H1 (cell line): Measurements from ENCODE around the gene BAZ2B. TPM values are rescaled to one million over a fixed set of nuclear protein-coding genes. Genes with fewer than 3 reads are reported as not detected.

Experiments used
- CTCF ChIA-PET: fragments of 300-600 bp; sonication (Branson Sonifier 250); formaldehyde crosslinking; loops from one replicate; lab custom pipeline; 2021; ENCODE audit not compliant: partially characterized antibody; lab: Charles Lee
- POLR2A ChIA-PET: fragments of 300-600 bp; sonication (Branson Sonifier 250); formaldehyde crosslinking; loops from one replicate; lab custom pipeline; 2021; ENCODE audit warnings: inconsistent platforms; ENCODE audit not compliant: partially characterized antibody; lab: Charles Lee
- DNase-seq, 2 experiments: peaks; one replicate each; pipeline versions ENCODE4 v3.0.0 to v3.0.0-alpha.2; 2010 to 2022; ENCODE audit warnings: low spot score in 2 of 2, low read depth in 1 of 2, mixed read lengths in 1 of 2
- FAIRE-seq: peaks from 2 replicates; lab custom pipeline; 2011; peaks lifted over from hg19 to GRCh38; lab: Jason Lieb, UNC
- H2AFZ ChIP-seq: 2 replicates; pipeline ENCODE4 v1.8.1; 2012; ENCODE audit warnings: low read length, inconsistent platforms
- H2AK5ac ChIP-seq: 2 replicates; pipeline ENCODE4 v1.6.1; 2013; ENCODE audit warnings: low read depth, low read length
- H2BK120ac ChIP-seq: replicated peaks from 2 replicates; pipeline ENCODE3; 2013; ENCODE audit warnings: low read depth, low read length, inconsistent platforms
- H2BK12ac ChIP-seq: 2 replicates; pipeline ENCODE4 v1.6.1; 2013; ENCODE audit warnings: low read depth, low read length
- H2BK15ac ChIP-seq: 2 replicates; pipeline ENCODE4 v1.6.1; 2013; ENCODE audit warnings: low read length
- H2BK20ac ChIP-seq: 2 replicates; pipeline ENCODE4 v1.6.1; 2013; ENCODE audit warnings: low read length
- H2BK5ac ChIP-seq: 2 replicates; pipeline ENCODE4 v1.6.1; 2013; ENCODE audit warnings: low read depth, low read length
- H3K14ac ChIP-seq: 2 replicates; pipeline ENCODE4 v1.6.1; 2013; ENCODE audit warnings: inconsistent platforms; ENCODE audit not compliant: insufficient read length
- H3K18ac ChIP-seq: 2 replicates; pipeline ENCODE4 v1.6.1; 2013; ENCODE audit warnings: low read length; ENCODE audit errors: extremely low read depth
- H3K23ac ChIP-seq: 2 replicates; pipeline ENCODE4 v1.6.1; 2013; ENCODE audit warnings: inconsistent platforms; ENCODE audit not compliant: insufficient read length
- H3K23me2 ChIP-seq: 2 replicates; pipeline ENCODE4 v1.6.1; 2013; ENCODE audit warnings: low read depth, low read length
- H3K27ac ChIP-seq: 2 replicates; pipeline ENCODE4 v1.6.1; 2011; ENCODE audit warnings: low read depth, low read length, inconsistent platforms
- H3K27me3 ChIP-seq, 4 experiments: replicated peaks in 1 of 4; 1 replicate in 1 of 4; 2 replicates in 3 of 4; pipeline versions ENCODE4 v1.6.1 to v1.8.1; 2011 to 2013; ENCODE audit warnings: low read length in 3 of 4, mild to moderate bottlenecking in 3 of 4, inconsistent platforms in 2 of 4, mixed read lengths in 2 of 4, moderate library complexity in 1 of 4; ENCODE audit not compliant: control insufficient read depth in 3 of 4, insufficient read depth in 3 of 4; ENCODE audit errors: extremely low read depth in 1 of 4
- H3K36me3 ChIP-seq, 4 experiments: 2 replicates each; pipeline versions ENCODE4 v1.6.1 to v1.8.1; 2011 to 2013; ENCODE audit warnings: mild to moderate bottlenecking in 4 of 4, low read length in 3 of 4, moderate library complexity in 2 of 4, control low read depth in 1 of 4, inconsistent platforms in 1 of 4; ENCODE audit not compliant: insufficient read depth in 4 of 4, control insufficient read depth in 2 of 4
- H3K4ac ChIP-seq: replicated peaks from 2 replicates; pipeline ENCODE3; 2013; ENCODE audit warnings: low read length, low read depth, mixed read lengths, inconsistent platforms; ENCODE audit not compliant: insufficient read length
- H3K4me1 ChIP-seq, 4 experiments: replicated peaks in 1 of 4; 1 replicate in 1 of 4; 2 replicates in 3 of 4; pipeline versions ENCODE4 v1.6.1 to v1.8.1; 2011 to 2013; ENCODE audit warnings: low read length in 3 of 4, inconsistent platforms in 2 of 4, mixed read lengths in 1 of 4; ENCODE audit not compliant: insufficient read depth in 4 of 4, control insufficient read depth in 3 of 4
- H3K4me2 ChIP-seq, 2 experiments: 2 replicates each; pipeline versions ENCODE4 v1.6.1 to v1.8.1; 2011 to 2013; ENCODE audit warnings: low read depth in 2 of 2, low read length in 2 of 2, control low read depth in 1 of 2, inconsistent platforms in 1 of 2, mild to moderate bottlenecking in 1 of 2; ENCODE audit not compliant: insufficient read depth in 1 of 2
- H3K4me3 ChIP-seq, 4 experiments: fragments of 200-600, 300-600 bp in 1 of 4; sonication (generic), shearing (Covaris generic), sonication (Bioruptor Twin) in 1 of 4; 2 replicates each; pipeline versions ENCODE4 v1.5.1 to v1.8.1; 2011 to 2016; ENCODE audit warnings: low read length in 4 of 4, low read depth in 3 of 4, control low read depth in 2 of 4, inconsistent platforms in 2 of 4, mild to moderate bottlenecking in 2 of 4, mixed read lengths in 1 of 4, moderate library complexity in 1 of 4; ENCODE audit not compliant: insufficient read depth in 2 of 4; ENCODE audit errors: extremely low read depth in 1 of 4
- H3K56ac ChIP-seq: replicated peaks from 2 replicates; pipeline ENCODE3; 2013; ENCODE audit warnings: low read depth, mild to moderate bottlenecking, mixed read lengths, low read length, inconsistent platforms; ENCODE audit not compliant: insufficient read length
- H3K79me1 ChIP-seq: 2 replicates; pipeline ENCODE4 v1.6.1; 2013; ENCODE audit warnings: low read depth, low read length, control low read depth
- H3K79me2 ChIP-seq, 2 experiments: 2 replicates each; pipeline versions ENCODE4 v1.6.1 to v1.8.1; 2012 to 2013; ENCODE audit warnings: low read length in 2 of 2, mild to moderate bottlenecking in 2 of 2, inconsistent platforms in 1 of 2; ENCODE audit not compliant: insufficient read depth in 2 of 2, control insufficient read depth in 1 of 2
- H3K9ac ChIP-seq, 4 experiments: replicated peaks in 1 of 4; 1 replicate in 1 of 4; 2 replicates in 3 of 4; pipeline versions ENCODE4 v1.6.1 to v1.8.1; 2011 to 2013; ENCODE audit warnings: low read depth in 3 of 4, low read length in 3 of 4, control low read depth in 2 of 4, mild to moderate bottlenecking in 2 of 4, moderate library complexity in 2 of 4, inconsistent platforms in 1 of 4; ENCODE audit errors: extremely low read depth in 1 of 4
- H3K9me3 ChIP-seq, 2 experiments: 2 replicates each; pipeline versions ENCODE4 v1.6.1 to v1.8.1; 2012 to 2013; ENCODE audit warnings: mild to moderate bottlenecking in 2 of 2, moderate library complexity in 2 of 2, control low read depth in 1 of 2, inconsistent platforms in 1 of 2, low read depth in 1 of 2, low read length in 1 of 2, mixed read lengths in 1 of 2; ENCODE audit not compliant: insufficient read depth in 2 of 2
- H4K20me1 ChIP-seq, 2 experiments: replicated peaks in 1 of 2; 2 replicates each; pipeline versions ENCODE3 to v1.8.1; 2011 to 2013; ENCODE audit warnings: inconsistent platforms in 2 of 2, low read length in 2 of 2, mild to moderate bottlenecking in 1 of 2; ENCODE audit not compliant: insufficient read depth in 2 of 2, control insufficient read depth in 1 of 2
- H4K5ac ChIP-seq: 2 replicates; pipeline ENCODE4 v1.6.1; 2013; ENCODE audit warnings: low read length, low read depth, mixed read lengths, inconsistent platforms; ENCODE audit not compliant: insufficient read length
- H4K8ac ChIP-seq: 2 replicates; pipeline ENCODE4 v1.8.0; 2013; ENCODE audit warnings: mild to moderate bottlenecking, moderate library complexity, low read length, inconsistent platforms; ENCODE audit not compliant: insufficient read depth; ENCODE audit errors: extremely low read depth
- H4K91ac ChIP-seq: replicated peaks from 2 replicates; pipeline ENCODE3; 2013; ENCODE audit warnings: low read length, mixed read lengths, inconsistent platforms; ENCODE audit not compliant: insufficient read length
- ASH2L ChIP-seq: fragments of 200-600, 300-600 bp; sonication (generic); IDR thresholded peaks from one replicate; pipeline ENCODE4 v1.7.1; 2017; ENCODE audit warnings: low read length
- CTBP2 ChIP-seq: IDR thresholded peaks from 2 replicates; pipeline ENCODE4 v1.7.0; 2011; ENCODE audit warnings: borderline replicate concordance, mild to moderate bottlenecking, moderate library complexity, mixed read lengths, low read length; ENCODE audit not compliant: insufficient read depth, insufficient read length
- KDM4A ChIP-seq: IDR thresholded peaks from one replicate; pipeline ENCODE4 v1.7.1; 2012; ENCODE audit warnings: low read depth, mild to moderate bottlenecking, moderate library complexity, low read length, inconsistent platforms; ENCODE audit not compliant: severe bottlenecking
- MAFK ChIP-seq: IDR thresholded peaks from 2 replicates; pipeline ENCODE4 v1.6.1; 2012; ENCODE audit warnings: low read depth, mild to moderate bottlenecking, improper control_type of control experiment, low read length
- NRF1 ChIP-seq: IDR thresholded peaks from 2 replicates; pipeline ENCODE4 v1.6.1; 2011; ENCODE audit warnings: mild to moderate bottlenecking, low read depth, low read length, improper control_type of control experiment
- RFX5 ChIP-seq: IDR thresholded peaks from 2 replicates; pipeline ENCODE4 v1.6.1; 2011; ENCODE audit warnings: low read depth, low read length, improper control_type of control experiment, borderline replicate concordance
- RNF2 ChIP-seq: fragments of 200-900, 300-1000 bp; sonication (generic); IDR thresholded peaks from 2 replicates; pipeline ENCODE4 v1.7.1; 2016; ENCODE audit warnings: borderline replicate concordance, low read depth, mild to moderate bottlenecking, antibody characterized with exemption, low read length; ENCODE audit not compliant: poor library complexity, severe bottlenecking; ENCODE audit errors: missing control alignments
- SIN3A ChIP-seq, 2 experiments: IDR thresholded peaks in 1 of 2; conservative IDR thresholded peaks in 1 of 2; 2 replicates each; pipeline ENCODE4 v1.6.1; 2011 to 2012; ENCODE audit warnings: low read length in 2 of 2, improper control_type of control experiment in 1 of 2, low read depth in 1 of 2, mild to moderate bottlenecking in 1 of 2
- SP1 ChIP-seq: IDR thresholded peaks from 2 replicates; pipeline ENCODE4 v1.6.1; 2011; ENCODE audit warnings: low read depth, low read length
- WGBS, 2 experiments: shearing (Covaris generic) in 1 of 2; methylation state at CpG; one replicate each; pipeline versions ENCODE4 v1.1.6 to v1.1.7; 2013 to 2015; ENCODE audit warnings: low lambda C conversion rate in 2 of 2, mixed read lengths in 2 of 2, inconsistent platforms in 1 of 2, low coverage in 1 of 2, missing lambda C conversion rate in 1 of 2; ENCODE audit not compliant: insufficient replicate concordance in 2 of 2, insufficient coverage in 1 of 2, insufficient read length in 1 of 2; ENCODE audit errors: extremely low coverage in 1 of 2, missing lambda C conversion rate in 1 of 2; 5-methylcytosine and 5-hydroxymethylcytosine counted together
- polyA plus RNA-seq, 7 experiments: library from polyadenylated mRNA; depleted of rRNA in 3 of 7; stranded (reverse) in 5 of 7; unstranded in 2 of 7; fragments of >200 nt in 5 of 7; fragments of 200-250 nt in 2 of 7; gene quantifications; 1 replicate in 5 of 7; 2 replicates in 1 of 7; 4 replicates in 1 of 7; pipeline versions ENCODE4 v1.2.1 to v1.2.3, GENCODE V29; 2011 to 2013; ENCODE audit warnings: missing spikeins in 2 of 7, mixed read lengths in 2 of 7
- total RNA-seq: library from RNA; stranded (reverse); fragmentation: NEBNext Ultra II Directional; extraction: Animal tissue kit (Norgen Biotek cat#: 25700); gene quantifications from 2 replicates; pipeline ENCODE4 v1.2.1, GENCODE V29; 2021
- TF ChIP-seq, protein P1 (sequence below): IDR thresholded peaks from 2 replicates; pipeline ENCODE4 v1.6.1; 2012; ENCODE audit warnings: low read length, inconsistent platforms
- TF ChIP-seq, protein P2 (sequence below): IDR thresholded peaks from 2 replicates; pipeline ENCODE4 v1.6.1; 2012; ENCODE audit warnings: inconsistent platforms

BAZ2B gene
- total and polyA plus RNA-seq, 2 of the 8 experiments (the other 6 are each of a cell fraction or from before 2014, with no cell fraction given): 15.2 to 46.3 TPM

DNA sequence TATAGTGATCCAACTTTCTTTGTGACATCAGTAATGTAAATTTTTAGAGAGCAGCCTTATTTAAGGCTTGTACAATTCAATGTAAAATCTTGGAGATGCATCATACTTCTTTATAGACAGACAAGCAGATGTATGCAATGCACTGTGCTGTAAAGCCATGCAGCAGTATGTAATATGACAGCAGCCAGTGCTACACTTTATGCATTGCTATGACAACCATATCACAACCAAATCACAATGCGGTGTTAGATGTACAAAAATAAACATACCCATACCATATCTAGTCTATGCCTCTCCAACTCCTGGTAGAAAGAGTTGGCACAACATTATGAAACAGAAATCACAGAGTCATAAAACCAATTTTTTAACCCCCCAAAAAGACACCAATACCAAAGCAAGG, 219.5 kb downstream of the BAZ2B start:
- H3K14ac ChIP-seq: no peak overlapping the region
- H4K8ac ChIP-seq: no peak overlapping the region
- H3K9ac ChIP-seq: no peak overlapping the region
- POLR2A ChIA-PET: no interaction called here
- CTCF ChIA-PET: no interaction called here
- no peak overlapping the region for H3K18ac ChIP-seq
- H3K56ac ChIP-seq: no peak overlapping the region
- no peaks in the 10 kb centered on the region for H3K9me3 ChIP-seq
- no peak overlapping the region for H3K4me3 ChIP-seq
- H3K4me2 ChIP-seq: no peak overlapping the region
- no peaks in the 10 kb centered on the region for H3K23me2 ChIP-seq
- no peak for DNase-seq
- no peak overlapping the region for H2BK120ac ChIP-seq
- no peak overlapping the region for H4K5ac ChIP-seq
- H4K20me1 ChIP-seq: no peaks in the 10 kb centered on the region
- H2BK20ac ChIP-seq: no peak overlapping the region
- H2BK5ac ChIP-seq: no peak overlapping the region
- FAIRE-seq: no peak
- H3K27ac ChIP-seq: no peak overlapping the region
- no peaks in the 10 kb centered on the region for H3K79me1 ChIP-seq
- no peak overlapping the region for H2AFZ ChIP-seq
- H3K4me1 ChIP-seq: no peaks in the 10 kb centered on the region; a peak in 1 of 7 replicates
- H2BK12ac ChIP-seq: no peak overlapping the region
- H2AK5ac ChIP-seq: no peak overlapping the region
- no peaks in the 10 kb centered on the region for H3K79me2 ChIP-seq
- no peak overlapping the region for H3K4ac ChIP-seq
- no peak overlapping the region for H2BK15ac ChIP-seq
- no peaks in the 10 kb centered on the region for H3K27me3 ChIP-seq
- no peak overlapping the region for H4K91ac ChIP-seq
- peaks cover 0 to 4% (median 2%) of the 10 kb centered on the region in 4 experiments; a peak in 1 of 8 replicates for H3K36me3 ChIP-seq
- H3K23ac ChIP-seq: no peak overlapping the region
- WGBS, 2 experiments: 96% methylated on average over 1 of the region's 1 CpG; no CpG with 5 or more reads in 1 of the 2 experiments
- TF ChIP-seq SIN3A (conservative IDR thresholded peaks at IDR 0.05 in 1 of 2, IDR thresholded peaks at IDR 0.05 in 1 of 2; ENCODE audit: low read depth in 1 of 2, low read length in 2 of 2) (no peak), RNF2 (no peak), SP1 (no peak), NRF1 (no peak), RFX5 (no peak), KDM4A (no peak), CTBP2 (no peak), MAFK (no peak), ASH2L (no peak)
- TF ChIP-seq, protein P1, sequence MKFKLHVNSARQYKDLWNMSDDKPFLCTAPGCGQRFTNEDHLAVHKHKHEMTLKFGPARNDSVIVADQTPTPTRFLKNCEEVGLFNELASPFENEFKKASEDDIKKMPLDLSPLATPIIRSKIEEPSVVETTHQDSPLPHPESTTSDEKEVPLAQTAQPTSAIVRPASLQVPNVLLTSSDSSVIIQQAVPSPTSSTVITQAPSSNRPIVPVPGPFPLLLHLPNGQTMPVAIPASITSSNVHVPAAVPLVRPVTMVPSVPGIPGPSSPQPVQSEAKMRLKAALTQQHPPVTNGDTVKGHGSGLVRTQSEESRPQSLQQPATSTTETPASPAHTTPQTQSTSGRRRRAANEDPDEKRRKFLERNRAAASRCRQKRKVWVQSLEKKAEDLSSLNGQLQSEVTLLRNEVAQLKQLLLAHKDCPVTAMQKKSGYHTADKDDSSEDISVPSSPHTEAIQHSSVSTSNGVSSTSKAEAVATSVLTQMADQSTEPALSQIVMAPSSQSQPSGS: no peak
- TF ChIP-seq, protein P2, sequence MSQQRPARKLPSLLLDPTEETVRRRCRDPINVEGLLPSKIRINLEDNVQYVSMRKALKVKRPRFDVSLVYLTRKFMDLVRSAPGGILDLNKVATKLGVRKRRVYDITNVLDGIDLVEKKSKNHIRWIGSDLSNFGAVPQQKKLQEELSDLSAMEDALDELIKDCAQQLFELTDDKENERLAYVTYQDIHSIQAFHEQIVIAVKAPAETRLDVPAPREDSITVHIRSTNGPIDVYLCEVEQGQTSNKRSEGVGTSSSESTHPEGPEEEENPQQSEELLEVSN: no peak
